OCI-LY1 (cell line): ENCODE results near the gene MAP7D2.

Source experiments
- CTCF ChIP-seq: fragments of 200-600 bp; sonication (generic), shearing (Covaris generic); IDR thresholded peaks from 2 replicates; pipeline ENCODE4 v1.5.1; 2017; ENCODE audit warnings: mild to moderate bottlenecking, antibody characterized with exemption, low read length, moderate library complexity, mixed read lengths
- EZH2 ChIP-seq: fragments of 200-600 bp; sonication (generic), shearing (Covaris generic); IDR thresholded peaks from 2 replicates; pipeline ENCODE4 v1.8.0; 2017; ENCODE audit warnings: borderline replicate concordance, mixed run types, mild to moderate bottlenecking, antibody characterized with exemption, low read length, moderate library complexity, mixed read lengths

- TF ChIP-seq EZH2 (no peak), CTCF (no peak)
Observed at GRCh38 chrX:20053537-20053936, 63.2 kb downstream of the MAP7D2 start.
